GM19438 (cell line): ENCODE data around the gene C2.

ENCODE experiments used
- ATAC-seq: cut with Tn5 transposase; IDR thresholded peaks from one replicate; pipeline ENCODE4 v1.9.1; 2021; ENCODE audit warnings: low read depth; ENCODE audit not compliant: unreplicated experiment

C2 gene

DNA sequence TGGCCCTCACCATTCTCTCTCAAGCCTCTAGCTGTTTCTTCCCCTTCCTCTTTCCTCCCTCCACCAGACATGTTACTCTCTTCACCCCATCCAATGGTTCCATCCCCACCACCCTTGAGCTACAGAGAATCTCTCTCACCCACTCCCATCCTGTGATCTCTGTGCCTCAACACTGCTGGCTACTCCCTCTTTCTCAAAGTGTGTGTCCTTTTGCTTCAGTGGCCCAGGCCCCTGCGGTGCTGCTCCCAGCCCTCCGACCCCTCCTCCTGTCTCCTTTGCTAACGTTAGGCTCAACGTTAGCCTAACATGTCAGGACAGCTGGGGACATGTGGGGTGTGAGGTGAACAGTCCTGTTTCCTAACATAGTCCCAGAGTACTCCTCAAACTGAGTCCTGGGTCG is 25.4 kb downstream of the C2 start:
- ATAC-seq = no peak

DNA sequence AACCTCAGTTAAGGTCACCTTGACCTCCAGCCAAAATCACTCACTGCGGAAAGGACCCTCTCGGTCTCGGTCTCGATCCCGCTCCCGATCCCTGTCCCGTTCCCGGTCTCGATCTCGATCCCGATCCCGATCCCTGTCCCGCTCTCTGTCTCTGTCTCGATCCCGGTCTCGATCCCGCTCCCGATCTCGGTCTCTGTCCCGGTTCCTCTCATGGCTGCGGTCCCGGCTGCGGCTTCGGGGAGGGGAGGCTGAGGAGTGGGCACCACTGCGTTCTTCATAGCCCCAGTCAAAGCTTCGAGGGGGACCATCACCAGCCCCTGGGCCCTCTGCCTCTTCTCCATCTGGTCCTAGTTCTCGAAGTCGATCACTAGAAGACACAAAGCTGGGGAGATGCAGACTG is 27.0 kb downstream of the C2 start:
- no peak for ATAC-seq

DNA sequence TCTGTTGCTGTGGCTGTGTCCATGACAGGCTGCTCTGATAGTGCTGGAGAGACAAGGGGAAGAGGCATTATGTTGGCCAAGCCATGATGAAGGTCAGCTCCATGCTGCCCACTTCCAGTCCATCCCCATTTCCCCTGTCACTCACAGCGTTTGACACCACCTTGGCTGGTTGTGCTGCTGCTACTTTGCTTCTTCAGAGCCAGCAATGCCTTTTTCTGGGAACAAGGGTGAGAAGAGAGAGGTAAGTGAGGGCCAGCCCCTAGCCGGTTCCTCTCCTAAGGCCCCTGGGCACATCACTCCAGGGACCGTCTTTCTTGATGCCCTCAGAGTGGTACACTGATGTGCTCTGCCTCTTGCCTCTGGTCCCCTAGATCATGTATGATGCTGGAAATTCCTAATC is 29.3 kb downstream of the C2 start:
- ATAC-seq = no peak

DNA sequence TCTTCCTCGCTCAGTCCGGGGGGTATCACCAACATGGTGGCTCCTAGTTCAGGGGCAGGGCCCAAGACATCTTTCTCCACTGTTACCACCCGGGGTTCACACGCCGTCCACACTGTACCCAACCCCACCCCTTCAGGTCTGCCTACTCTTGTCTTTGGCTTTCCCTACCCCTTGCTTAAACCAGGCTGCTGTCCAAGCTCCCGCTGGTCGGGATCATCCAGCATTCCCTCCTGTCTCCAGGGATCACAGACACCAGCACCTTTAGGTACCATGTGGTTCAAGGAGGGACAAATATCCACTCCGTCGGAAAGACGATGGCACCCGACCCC is 30.9 kb downstream of the C2 start:
- no peak for ATAC-seq

- ATAC-seq = peak; percentile 93
Measured at GRCh38 chr6:31958741-31959739, 31.5 kb downstream of the C2 start, which contains the start of the genes NELFE and SKIC2. Gene NELFE, minus strand, starts transcription at chr6:31958971. Its CDS starts 525 bp downstream, at chr6:31958446. Gene SKIC2, plus strand, starts transcription at chr6:31959175. Its CDS starts 18 bp downstream, at chr6:31959193.

GRCh38 chr6:31961616-31962015 is 34.1 kb downstream of the C2 start:
- no peak for ATAC-seq

DNA sequence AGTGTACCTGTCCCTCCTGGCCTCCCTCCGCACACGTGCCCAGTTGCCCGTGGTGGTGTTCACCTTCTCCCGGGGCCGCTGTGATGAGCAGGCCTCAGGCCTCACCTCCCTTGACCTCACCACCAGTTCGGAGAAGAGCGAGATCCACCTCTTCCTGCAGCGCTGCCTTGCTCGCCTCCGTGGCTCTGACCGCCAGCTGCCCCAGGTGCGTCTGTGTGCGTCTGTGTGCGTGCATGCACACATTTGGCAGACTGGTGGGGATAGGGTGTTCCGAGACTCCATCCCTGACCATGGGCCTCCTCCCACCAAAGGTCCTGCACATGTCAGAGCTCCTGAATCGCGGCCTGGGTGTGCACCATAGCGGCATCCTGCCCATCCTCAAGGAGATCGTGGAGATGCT is 36.4 kb downstream of the C2 start:
- no peak for ATAC-seq

GRCh38 chr6:31965700-31966099 is 38.2 kb downstream of the C2 start:
- ATAC-seq = no peak

- no peak for ATAC-seq
Measured at GRCh38 chr6:31966506-31966905, 39.0 kb downstream of the C2 start.

- ATAC-seq = no peak
Measured at GRCh38 chr6:31966997-31967925, 39.7 kb downstream of the C2 start.

DNA sequence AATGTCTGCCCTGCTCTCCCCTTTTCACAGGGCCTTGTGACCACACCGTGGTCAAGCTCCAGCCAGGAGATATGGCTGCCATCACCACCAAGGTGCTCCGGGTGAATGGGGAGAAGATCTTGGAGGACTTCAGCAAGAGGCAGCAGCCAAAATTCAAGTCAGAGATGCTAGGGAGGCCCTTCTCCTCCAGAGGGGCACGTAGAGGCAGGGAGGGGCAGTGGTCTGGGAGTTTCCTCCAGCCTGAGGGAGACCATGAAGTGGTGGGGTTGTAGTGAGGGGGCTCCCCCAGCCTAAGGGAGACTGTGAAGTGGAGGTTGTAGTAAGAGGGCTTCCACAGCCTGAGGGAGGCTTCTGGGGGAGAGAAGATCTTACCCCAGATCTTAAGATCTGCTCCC is 40.4 kb downstream of the C2 start:
- ATAC-seq = no peak

DNA sequence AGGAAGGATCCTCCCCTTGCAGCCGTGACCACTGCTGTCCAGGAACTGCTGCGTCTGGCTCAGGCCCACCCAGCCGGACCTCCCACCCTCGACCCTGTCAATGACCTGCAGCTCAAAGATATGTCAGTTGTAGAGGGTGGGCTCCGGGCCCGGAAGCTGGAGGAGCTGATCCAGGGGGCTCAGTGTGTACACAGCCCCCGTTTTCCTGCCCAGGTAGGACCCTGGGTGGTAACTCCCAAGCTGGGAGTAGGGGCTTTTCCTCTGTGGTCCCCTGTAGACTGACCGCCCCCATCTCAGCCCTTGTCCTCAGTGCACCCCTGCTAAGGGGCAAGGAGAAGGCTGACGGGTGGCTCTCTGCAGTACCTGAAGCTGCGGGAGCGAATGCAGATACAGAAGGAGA is 40.8 kb downstream of the C2 start:
- ATAC-seq = no peak

- ATAC-seq = no peak
Measured at GRCh38 chr6:31968791-31969711, 41.5 kb downstream of the C2 start.

DNA sequence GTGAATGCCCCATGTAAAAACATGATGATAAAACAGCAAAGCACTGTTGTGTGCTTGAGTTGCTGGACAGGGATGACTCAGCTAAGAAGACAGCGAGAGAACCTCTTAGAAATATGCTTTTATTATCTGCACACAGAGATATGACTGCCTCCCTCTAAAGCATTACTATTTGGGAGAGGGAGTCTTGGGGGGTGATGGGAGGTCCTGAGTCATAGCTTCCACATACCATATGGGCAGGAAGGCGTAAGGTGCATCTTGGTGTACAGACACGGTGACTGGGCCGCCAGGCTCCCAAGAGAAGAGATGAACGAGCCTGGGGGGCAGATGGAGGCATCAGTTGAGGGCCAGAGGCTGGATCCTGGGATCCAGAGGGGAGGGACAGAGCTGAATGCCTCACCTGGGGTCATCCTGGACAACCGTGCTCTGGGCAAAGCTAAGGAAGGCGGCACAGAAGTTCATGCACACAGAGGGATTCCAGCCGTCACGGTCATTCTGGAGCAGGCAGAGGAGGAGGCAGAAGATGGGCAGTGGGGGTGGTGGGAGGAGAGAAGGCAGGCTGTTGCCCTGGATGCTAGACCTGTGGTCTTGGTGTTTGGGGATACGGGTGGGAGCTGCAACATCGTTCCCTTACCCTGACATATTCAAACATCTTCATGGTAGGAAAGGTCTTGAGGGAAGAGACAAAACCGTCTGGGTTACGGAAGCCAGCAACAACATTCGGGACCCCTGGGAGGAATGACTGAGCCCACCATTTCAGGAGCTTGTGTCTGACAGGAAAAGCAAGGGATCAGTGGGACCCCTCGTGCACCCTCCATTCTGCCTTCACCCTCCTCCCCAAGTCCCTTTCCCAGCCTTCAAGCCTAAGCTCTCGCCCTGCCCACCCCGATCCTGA is 42.4 kb downstream of the C2 start:
- no peak for ATAC-seq

GRCh38 chr6:31970604-31971271 is 43.2 kb downstream of the C2 start:
- ATAC-seq = no peak

- ATAC-seq = peak; percentile 2
Measured at GRCh38 chr6:31971279-31971992, 43.9 kb downstream of the C2 start.

GRCh38 chr6:31971993-31972708 is 44.6 kb downstream of the C2 start, which contains the start of gene DXO:
Gene DXO, minus strand, starts transcription at chr6:31972138. Its CDS starts 463 bp downstream, at chr6:31971675.
- ATAC-seq = peak; percentile 81
